ENCODE results near the gene RMND5A.

DNA sequence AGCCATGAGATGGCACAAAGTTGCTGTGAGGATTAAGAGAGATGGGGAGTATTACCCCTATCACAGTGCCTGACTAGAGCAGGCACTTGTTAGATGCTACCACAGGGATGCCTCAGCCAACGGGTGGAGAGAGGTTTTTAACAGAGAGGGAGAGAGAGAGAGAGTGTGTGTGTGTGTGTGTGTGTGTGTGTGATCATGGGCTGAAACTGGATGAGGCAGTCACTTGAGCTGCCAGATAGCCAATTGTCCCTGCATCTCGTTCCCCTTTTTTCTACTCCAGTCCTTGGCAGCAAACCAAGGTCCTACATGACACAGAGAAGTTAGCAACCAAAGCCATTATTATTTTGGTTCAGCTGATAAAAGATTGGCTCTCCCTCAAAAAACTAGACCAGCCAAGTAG, 67.6 kb downstream of the RMND5A start:
- TF ChIP-seq, protein P1, sequence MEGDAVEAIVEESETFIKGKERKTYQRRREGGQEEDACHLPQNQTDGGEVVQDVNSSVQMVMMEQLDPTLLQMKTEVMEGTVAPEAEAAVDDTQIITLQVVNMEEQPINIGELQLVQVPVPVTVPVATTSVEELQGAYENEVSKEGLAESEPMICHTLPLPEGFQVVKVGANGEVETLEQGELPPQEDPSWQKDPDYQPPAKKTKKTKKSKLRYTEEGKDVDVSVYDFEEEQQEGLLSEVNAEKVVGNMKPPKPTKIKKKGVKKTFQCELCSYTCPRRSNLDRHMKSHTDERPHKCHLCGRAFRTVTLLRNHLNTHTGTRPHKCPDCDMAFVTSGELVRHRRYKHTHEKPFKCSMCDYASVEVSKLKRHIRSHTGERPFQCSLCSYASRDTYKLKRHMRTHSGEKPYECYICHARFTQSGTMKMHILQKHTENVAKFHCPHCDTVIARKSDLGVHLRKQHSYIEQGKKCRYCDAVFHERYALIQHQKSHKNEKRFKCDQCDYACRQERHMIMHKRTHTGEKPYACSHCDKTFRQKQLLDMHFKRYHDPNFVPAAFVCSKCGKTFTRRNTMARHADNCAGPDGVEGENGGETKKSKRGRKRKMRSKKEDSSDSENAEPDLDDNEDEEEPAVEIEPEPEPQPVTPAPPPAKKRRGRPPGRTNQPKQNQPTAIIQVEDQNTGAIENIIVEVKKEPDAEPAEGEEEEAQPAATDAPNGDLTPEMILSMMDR (conservative IDR thresholded peaks at IDR 0.05): no peak
- TF ChIP-seq ZFX (IDR thresholded peaks at IDR 0.05): no peak

Measured in C4-2B (cell line).